ENCODE data around the gene MRM1.

The MRM1 gene

GRCh38 chr17:36609498-36609862, 8.1 kb downstream of the MRM1 start:
- DNase-seq (ENCODE audit: low read depth): no peak
- no peak overlapping the region for H3K4me3 ChIP-seq (ENCODE audit: low read depth, low read length)
- no peak for TF ChIP-seq CTCF (conservative IDR thresholded peaks at IDR 0.05; ENCODE audit: low read depth, low read length)

- peak; percentile 13 for DNase-seq (ENCODE audit: low read depth)
- H3K4me3 ChIP-seq (ENCODE audit: low read depth, low read length): no peak overlapping the region
- TF ChIP-seq CTCF (conservative IDR thresholded peaks at IDR 0.05; ENCODE audit: low read depth, low read length): no peak
These were observed 9.1 kb downstream of the MRM1 start for GRCh38 chr17:36610474-36610873.

GRCh38 chr17:36611345-36612072, 10.1 kb downstream of the MRM1 start:
- TF ChIP-seq CTCF (conservative IDR thresholded peaks at IDR 0.05; ENCODE audit: low read depth, low read length): no peak
- peak; percentile 90 for DNase-seq (ENCODE audit: low read depth)
- H3K4me3 ChIP-seq (ENCODE audit: low read depth, low read length): no peak overlapping the region

GRCh38 chr17:36612323-36612722, 10.9 kb downstream of the MRM1 start:
- no peak for DNase-seq (ENCODE audit: low read depth)
- no peak for TF ChIP-seq CTCF (conservative IDR thresholded peaks at IDR 0.05; ENCODE audit: low read depth, low read length)
- H3K4me3 ChIP-seq (ENCODE audit: low read depth, low read length): no peak overlapping the region

GRCh38 chr17:36613155-36613554, 11.8 kb downstream of the MRM1 start:
- no peak for DNase-seq (ENCODE audit: low read depth)
- TF ChIP-seq CTCF (conservative IDR thresholded peaks at IDR 0.05; ENCODE audit: low read depth, low read length): no peak
- no peak overlapping the region for H3K4me3 ChIP-seq (ENCODE audit: low read depth, low read length)

- TF ChIP-seq CTCF (conservative IDR thresholded peaks at IDR 0.05; ENCODE audit: low read depth, low read length): no peak
- no peak overlapping the region for H3K4me3 ChIP-seq (ENCODE audit: low read depth, low read length)
- DNase-seq (ENCODE audit: low read depth): no peak
These were observed 12.7 kb downstream of the MRM1 start for GRCh38 chr17:36614081-36614480.

- no peak overlapping the region for H3K4me3 ChIP-seq (ENCODE audit: low read depth, low read length)
- DNase-seq (ENCODE audit: low read depth): no peak
- no peak for TF ChIP-seq CTCF (conservative IDR thresholded peaks at IDR 0.05; ENCODE audit: low read depth, low read length)
These were observed 13.6 kb downstream of the MRM1 start for GRCh38 chr17:36614933-36615332.

All from choroid plexus epithelial cell (primary cell).